ENCODE results near the gene CERCAM. TPM values are rescaled to one million over a fixed set of nuclear protein-coding genes. Genes with fewer than 3 reads are reported as not detected.

Gene CERCAM
- total RNA-seq, 1 experiment from 2014 or later, result 24.7 TPM

- Histone ChIP-seq H3K4me1 (replicated peaks) (no peaks in the 10 kb centered on the region), H3K27ac (no peak overlapping the region), H3K4me3 (no peak overlapping the region), H3K27me3 (replicated peaks) (no peaks in the 10 kb centered on the region), H3K36me3 (peaks cover 55% of the 10 kb centered on the region), H3K9me3 (replicated peaks) (no peaks in the 10 kb centered on the region)
- DNase-seq (ENCODE audit: low read depth in 1 of 2, low spot score in 2 of 2), result no peak
Measured at GRCh38 chr9:128475867-128476266, 55.2 kb downstream of the CERCAM start.

GRCh38 chr9:128479262-128479661 lies 58.6 kb downstream of the CERCAM start:
- DNase-seq (ENCODE audit: low read depth in 1 of 2, low spot score in 2 of 2), result no peak
- H3K27me3 ChIP-seq (replicated peaks), result no peaks in the 10 kb centered on the region
- peaks cover 73% of the 10 kb centered on the region for H3K36me3 ChIP-seq
- no peak overlapping the region for H3K27ac ChIP-seq
- H3K9me3 ChIP-seq (replicated peaks), result no peaks in the 10 kb centered on the region
- H3K4me1 ChIP-seq (replicated peaks), result no peaks in the 10 kb centered on the region
- H3K4me3 ChIP-seq, result no peak overlapping the region

DNA sequence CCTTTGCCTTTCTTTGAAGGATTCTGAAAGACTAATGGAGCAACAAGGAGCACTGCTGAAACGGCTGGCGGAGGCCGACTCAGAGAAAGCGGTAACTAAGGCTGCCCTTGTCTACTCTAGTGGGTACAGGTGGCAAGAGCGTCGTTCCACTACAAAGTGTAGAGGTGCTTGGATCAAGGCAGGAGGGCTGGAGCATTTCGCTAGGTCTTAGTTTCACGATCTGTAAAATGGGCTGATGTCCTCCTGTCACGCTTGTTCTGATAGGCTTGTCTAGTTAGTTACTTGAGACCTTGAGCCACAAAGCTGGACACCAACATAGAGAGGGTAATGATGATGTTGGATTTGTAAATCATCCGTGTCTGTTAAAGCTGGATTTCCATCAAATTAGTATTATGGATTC lies 60.9 kb downstream of the CERCAM start:
- no peak for DNase-seq (ENCODE audit: low read depth in 1 of 2, low spot score in 2 of 2)
- Histone ChIP-seq H3K36me3 (peaks cover 82% of the 10 kb centered on the region), H3K4me3 (no peak overlapping the region), H3K4me1 (replicated peaks) (no peaks in the 10 kb centered on the region), H3K27ac (no peak overlapping the region), H3K27me3 (replicated peaks) (no peaks in the 10 kb centered on the region), H3K9me3 (replicated peaks) (no peaks in the 10 kb centered on the region)

DNA sequence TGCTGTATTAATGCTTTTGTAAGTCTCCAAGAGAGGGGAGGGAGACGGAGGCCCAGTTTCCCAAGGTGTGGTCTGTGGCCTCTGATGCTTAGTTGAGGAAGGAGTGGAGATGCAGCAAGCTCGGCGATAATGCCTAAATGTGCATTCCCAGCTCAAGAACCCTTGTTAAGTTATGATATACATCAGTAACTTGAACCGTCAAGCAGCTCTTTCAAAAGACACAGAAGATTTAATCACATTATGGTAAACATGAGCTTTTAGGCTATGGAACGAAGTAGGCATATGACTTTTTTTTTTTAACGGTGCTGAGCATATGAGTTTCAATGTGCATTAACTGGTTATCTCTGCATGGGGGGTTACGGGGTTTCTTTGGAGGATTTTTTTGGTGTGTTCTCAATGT lies 61.5 kb downstream of the CERCAM start:
- DNase-seq (ENCODE audit: low read depth in 1 of 2, low spot score in 2 of 2), result no peak
- Histone ChIP-seq H3K36me3 (peaks cover 88% of the 10 kb centered on the region), H3K27me3 (replicated peaks) (no peaks in the 10 kb centered on the region), H3K27ac (no peak overlapping the region), H3K9me3 (replicated peaks) (no peaks in the 10 kb centered on the region), H3K4me1 (replicated peaks) (no peaks in the 10 kb centered on the region), H3K4me3 (no peak overlapping the region)

DNA sequence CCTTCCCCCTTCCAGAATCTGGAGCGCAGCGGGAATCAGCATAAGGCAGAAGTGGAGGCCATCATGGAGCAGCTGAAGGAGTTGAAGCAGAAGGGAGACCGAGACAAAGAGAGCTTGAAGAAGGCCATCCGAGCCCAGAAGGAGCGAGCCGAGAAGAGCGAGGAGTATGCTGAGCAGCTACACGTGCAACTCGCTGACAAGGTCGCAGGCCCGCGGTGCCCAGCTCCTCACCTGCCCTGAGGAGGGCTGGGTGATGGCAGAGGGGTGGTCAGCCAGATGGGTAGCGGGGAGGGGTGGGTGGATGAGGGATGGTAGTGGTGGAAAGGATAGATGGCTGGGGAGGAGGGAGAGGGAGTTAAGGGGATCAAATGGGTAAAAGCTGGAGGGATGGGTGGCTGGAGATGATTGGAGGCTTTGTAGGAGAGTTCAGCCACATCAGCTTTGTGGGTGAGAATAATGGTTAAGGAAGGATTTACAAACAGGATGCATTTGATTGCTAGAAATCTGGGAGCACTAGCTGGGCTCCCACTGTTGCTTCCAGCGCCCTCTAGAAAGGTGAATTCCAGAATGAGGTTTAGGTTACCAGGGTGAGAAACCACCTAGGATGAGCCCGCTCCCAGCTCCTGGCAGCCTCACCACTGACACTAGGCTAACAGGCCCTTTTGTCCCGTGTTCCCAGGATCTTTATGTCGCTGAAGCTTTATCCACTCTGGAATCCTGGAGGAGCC lies 64.2 kb downstream of the CERCAM start:
- no peak overlapping the region for H3K4me3 ChIP-seq
- peaks cover 88% of the 10 kb centered on the region for H3K36me3 ChIP-seq
- no peaks in the 10 kb centered on the region for H3K27me3 ChIP-seq (replicated peaks)
- H3K4me1 ChIP-seq (replicated peaks), result peaks cover 9% of the 10 kb centered on the region
- no peak for DNase-seq (ENCODE audit: low read depth in 1 of 2, low spot score in 2 of 2)
- H3K27ac ChIP-seq, result no peak overlapping the region
- H3K9me3 ChIP-seq (replicated peaks), result no peaks in the 10 kb centered on the region

GRCh38 chr9:128485414-128485855 lies 64.8 kb downstream of the CERCAM start:
- H3K4me1 ChIP-seq (replicated peaks), result peaks cover 9% of the 10 kb centered on the region
- peaks cover 88% of the 10 kb centered on the region for H3K36me3 ChIP-seq
- no peak for DNase-seq (ENCODE audit: low read depth in 1 of 2, low spot score in 2 of 2)

GRCh38 chr9:128486201-128486600 lies 65.5 kb downstream of the CERCAM start:
- Histone ChIP-seq H3K9me3 (replicated peaks) (no peaks in the 10 kb centered on the region), H3K36me3 (peaks cover 90% of the 10 kb centered on the region), H3K27me3 (replicated peaks) (no peaks in the 10 kb centered on the region), H3K4me1 (replicated peaks) (peaks cover 9% of the 10 kb centered on the region), H3K4me3 (no peak overlapping the region), H3K27ac (no peak overlapping the region)
- DNase-seq (ENCODE audit: low read depth in 1 of 2, low spot score in 2 of 2), result no peak

More at GRCh38 chr9:128485414-128485855, 64.8 kb downstream of the CERCAM start:
- Histone ChIP-seq H3K27me3 (replicated peaks) (no peaks in the 10 kb centered on the region), H3K4me3 (no peak overlapping the region), H3K9me3 (replicated peaks) (no peaks in the 10 kb centered on the region), H3K27ac (no peak overlapping the region)

Other genes starting within 250 kb of the CERCAM start
- gene CIZ1, start 229.3 kb upstream of the CERCAM start, total RNA-seq (2014; rRNA removed; shearing (Covaris generic)), result 38.2 and 38.8 TPM in 2 replicates
- gene DNM1, start 217.5 kb upstream of the CERCAM start, total RNA-seq (2014; rRNA removed; shearing (Covaris generic)), result 2.2 and 2.5 TPM in 2 replicates
- gene GOLGA2, start 144.8 kb upstream of the CERCAM start, total RNA-seq (2014; rRNA removed; shearing (Covaris generic)), result 76.2 and 78.6 TPM in 2 replicates
- 25.4 and 26.7 TPM in 2 replicates for gene SWI5, start 144.6 kb upstream of the CERCAM start, total RNA-seq (2014; rRNA removed; shearing (Covaris generic))
- 8.4 and 18.3 TPM in 2 replicates for gene TRUB2, start 98.4 kb upstream of the CERCAM start, total RNA-seq (2014; rRNA removed; shearing (Covaris generic))
- gene COQ4, start 98.0 kb upstream of the CERCAM start, total RNA-seq (2014; rRNA removed; shearing (Covaris generic)), result 27.8 and 36.6 TPM in 2 replicates
- 23.3 and 26.4 TPM in 2 replicates for gene SLC27A4, start 80.3 kb upstream of the CERCAM start, total RNA-seq (2014; rRNA removed; shearing (Covaris generic))
- 22.7 and 35.0 TPM in 2 replicates for gene URM1, start 49.5 kb upstream of the CERCAM start, total RNA-seq (2014; rRNA removed; shearing (Covaris generic))
- 48.0 and 56.9 TPM in 2 replicates for gene ODF2, start 35.1 kb downstream of the CERCAM start, total RNA-seq (2014; rRNA removed; shearing (Covaris generic))
- gene GLE1, start 83.9 kb downstream of the CERCAM start, total RNA-seq (2014; rRNA removed; shearing (Covaris generic)), result 31.3 and 49.3 TPM in 2 replicates
- 165 and 181 TPM in 2 replicates for gene SPTAN1, start 131.7 kb downstream of the CERCAM start, total RNA-seq (2014; rRNA removed; shearing (Covaris generic))
- 79.8 and 85.3 TPM in 2 replicates for gene DYNC2I2, start 236.0 kb downstream of the CERCAM start, total RNA-seq (2014; rRNA removed; shearing (Covaris generic))